ENCODE data around the gene HACD1.

DNA sequence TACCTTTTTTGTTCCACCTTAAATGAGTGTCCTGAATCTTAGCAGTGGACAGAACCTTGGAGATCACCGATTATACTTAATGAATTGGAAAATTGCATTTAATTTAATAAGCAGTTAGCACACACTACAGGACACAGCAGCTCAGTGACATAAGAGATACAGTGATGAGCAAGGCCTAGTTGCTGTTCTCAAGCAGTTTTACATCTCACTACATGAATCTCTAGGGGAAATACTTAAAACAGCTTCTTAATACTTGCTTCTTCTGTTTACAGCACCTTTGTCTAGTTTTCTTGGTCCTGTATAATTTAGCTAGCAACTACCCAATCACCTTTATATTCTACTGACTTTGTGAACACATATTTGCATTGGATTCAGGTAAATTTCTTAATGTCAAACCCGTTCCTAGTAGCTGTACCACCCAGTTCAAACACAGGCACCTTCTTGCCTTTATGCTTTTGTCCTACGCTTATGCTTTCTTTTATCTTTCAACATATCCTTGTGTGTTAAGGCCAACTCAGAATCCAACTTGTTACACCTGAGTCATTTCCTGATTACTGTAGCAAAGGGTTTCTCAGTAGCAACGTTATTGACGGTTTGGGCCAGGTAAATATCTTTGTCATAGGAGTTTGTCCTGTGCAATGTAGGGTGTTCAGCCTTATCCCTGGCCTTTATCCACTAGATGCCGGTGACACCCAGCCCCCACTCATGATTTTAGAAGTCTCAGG is 28.6 kb upstream of the HACD1 start:
- TF ChIP-seq, protein P1, sequence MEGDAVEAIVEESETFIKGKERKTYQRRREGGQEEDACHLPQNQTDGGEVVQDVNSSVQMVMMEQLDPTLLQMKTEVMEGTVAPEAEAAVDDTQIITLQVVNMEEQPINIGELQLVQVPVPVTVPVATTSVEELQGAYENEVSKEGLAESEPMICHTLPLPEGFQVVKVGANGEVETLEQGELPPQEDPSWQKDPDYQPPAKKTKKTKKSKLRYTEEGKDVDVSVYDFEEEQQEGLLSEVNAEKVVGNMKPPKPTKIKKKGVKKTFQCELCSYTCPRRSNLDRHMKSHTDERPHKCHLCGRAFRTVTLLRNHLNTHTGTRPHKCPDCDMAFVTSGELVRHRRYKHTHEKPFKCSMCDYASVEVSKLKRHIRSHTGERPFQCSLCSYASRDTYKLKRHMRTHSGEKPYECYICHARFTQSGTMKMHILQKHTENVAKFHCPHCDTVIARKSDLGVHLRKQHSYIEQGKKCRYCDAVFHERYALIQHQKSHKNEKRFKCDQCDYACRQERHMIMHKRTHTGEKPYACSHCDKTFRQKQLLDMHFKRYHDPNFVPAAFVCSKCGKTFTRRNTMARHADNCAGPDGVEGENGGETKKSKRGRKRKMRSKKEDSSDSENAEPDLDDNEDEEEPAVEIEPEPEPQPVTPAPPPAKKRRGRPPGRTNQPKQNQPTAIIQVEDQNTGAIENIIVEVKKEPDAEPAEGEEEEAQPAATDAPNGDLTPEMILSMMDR (IDR thresholded peaks at IDR 0.05; ENCODE audit: poor library complexity), result no peak
- no peak for TF ChIP-seq EZH2phosphoT487 (IDR thresholded peaks at IDR 0.05; ENCODE audit: low read depth, severe bottlenecking, unreplicated experiment)
